ENCODE measurements around the gene SNAP25. TPM values are rescaled to one million over a fixed set of nuclear protein-coding genes. Genes with fewer than 3 reads are reported as not detected.

The SNAP25 gene
- total and polyA plus RNA-seq, 9 of the 15 experiments (the other 6 are each of a cell fraction or from before 2014, with no cell fraction given) = 0.07 TPM; not detected in 8

DNA sequence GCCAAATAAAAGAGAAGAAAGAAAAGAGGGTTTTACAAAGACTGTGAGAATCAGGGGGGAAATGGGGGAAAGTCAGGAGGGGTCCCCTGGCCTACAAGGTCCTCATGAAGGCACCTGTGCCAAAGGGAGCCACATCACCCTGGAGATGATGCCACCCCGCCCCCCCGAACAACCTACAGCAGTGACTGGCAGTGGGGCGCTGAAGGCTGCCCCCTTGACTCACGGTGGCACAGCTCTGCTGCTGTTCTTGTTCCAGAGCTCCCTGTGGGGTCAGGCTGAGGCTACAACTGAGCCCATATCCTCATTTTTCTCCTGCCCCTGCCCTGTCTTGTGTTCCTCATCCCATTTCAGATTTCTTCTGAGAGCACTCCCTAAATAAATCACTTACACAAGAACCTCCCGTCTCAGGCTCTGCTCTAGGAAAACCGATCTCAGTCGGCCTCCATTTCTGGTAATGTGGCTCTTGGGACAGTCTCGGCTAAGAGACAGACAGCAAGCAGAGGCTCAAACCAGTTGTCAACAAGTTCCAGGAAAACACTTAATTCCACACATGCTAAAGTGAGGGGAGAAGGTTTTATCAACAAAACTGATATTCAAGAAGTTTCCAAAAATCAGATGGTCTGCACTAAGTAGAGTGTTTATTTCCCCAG, 105.7 kb downstream of the SNAP25 start (continued):
- TF ChIP-seq, protein P1, sequence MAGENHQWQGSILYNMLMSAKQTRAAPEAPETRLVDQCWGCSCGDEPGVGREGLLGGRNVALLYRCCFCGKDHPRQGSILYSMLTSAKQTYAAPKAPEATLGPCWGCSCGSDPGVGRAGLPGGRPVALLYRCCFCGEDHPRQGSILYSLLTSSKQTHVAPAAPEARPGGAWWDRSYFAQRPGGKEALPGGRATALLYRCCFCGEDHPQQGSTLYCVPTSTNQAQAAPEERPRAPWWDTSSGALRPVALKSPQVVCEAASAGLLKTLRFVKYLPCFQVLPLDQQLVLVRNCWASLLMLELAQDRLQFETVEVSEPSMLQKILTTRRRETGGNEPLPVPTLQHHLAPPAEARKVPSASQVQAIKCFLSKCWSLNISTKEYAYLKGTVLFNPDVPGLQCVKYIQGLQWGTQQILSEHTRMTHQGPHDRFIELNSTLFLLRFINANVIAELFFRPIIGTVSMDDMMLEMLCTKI (IDR thresholded peaks at IDR 0.05; ENCODE audit: partially characterized antibody) = no peak
- TF ChIP-seq EP300 (IDR thresholded peaks at IDR 0.05; ENCODE audit: low read length) = no peak

DNA sequence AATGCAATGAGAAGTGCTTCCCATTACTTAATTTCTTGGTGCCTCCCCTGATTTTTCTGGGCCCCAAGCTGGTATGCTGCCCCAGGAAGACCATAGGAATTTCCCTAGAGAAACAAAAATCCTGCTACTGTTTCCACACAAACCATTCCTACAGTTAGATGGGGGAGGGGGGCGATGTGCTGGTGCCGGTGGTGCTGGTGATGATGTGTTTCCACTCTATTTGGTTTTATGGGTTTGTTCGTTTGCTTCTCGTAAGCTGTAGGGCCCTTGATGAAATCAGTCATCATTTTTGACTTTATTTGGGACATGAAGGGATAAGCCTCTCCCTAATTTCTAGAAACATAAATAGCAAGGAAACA, 110.2 kb downstream of the SNAP25 start:
- H3K4me3 ChIP-seq = peak overlapping the region; percentile 27
- H3K36me3 ChIP-seq (ENCODE audit: control insufficient read depth, insufficient read depth, low read length) = no peaks in the 10 kb centered on the region
- H3K79me2 ChIP-seq (ENCODE audit: control insufficient read depth, insufficient read depth, low read length) = no peaks in the 10 kb centered on the region
- H2AFZ ChIP-seq (ENCODE audit: low read depth, low read length) = peak overlapping the region; percentile 40; the same call in 1 of the 2 replicates
- ChIA-PET CTCF (ENCODE audit: low intra/inter-chr PET ratio) (no interaction called here), POLR2A (no interaction called here)
- no TSS peak for BruUV-seq (replicated peaks)
- FAIRE-seq (no peak), DNase-seq (ENCODE audit: extremely low read depth in 1 of 4, low spot score in 3 of 4) (no peak), ATAC-seq (no peak)
- intact Hi-C loops (cut with micrococcal nuclease) = no loop called here
- H3K9me1 ChIP-seq (ENCODE audit: control insufficient read depth, insufficient read depth, low read length) = no peaks in the 10 kb centered on the region
- TF ChIP-seq, protein P2, sequence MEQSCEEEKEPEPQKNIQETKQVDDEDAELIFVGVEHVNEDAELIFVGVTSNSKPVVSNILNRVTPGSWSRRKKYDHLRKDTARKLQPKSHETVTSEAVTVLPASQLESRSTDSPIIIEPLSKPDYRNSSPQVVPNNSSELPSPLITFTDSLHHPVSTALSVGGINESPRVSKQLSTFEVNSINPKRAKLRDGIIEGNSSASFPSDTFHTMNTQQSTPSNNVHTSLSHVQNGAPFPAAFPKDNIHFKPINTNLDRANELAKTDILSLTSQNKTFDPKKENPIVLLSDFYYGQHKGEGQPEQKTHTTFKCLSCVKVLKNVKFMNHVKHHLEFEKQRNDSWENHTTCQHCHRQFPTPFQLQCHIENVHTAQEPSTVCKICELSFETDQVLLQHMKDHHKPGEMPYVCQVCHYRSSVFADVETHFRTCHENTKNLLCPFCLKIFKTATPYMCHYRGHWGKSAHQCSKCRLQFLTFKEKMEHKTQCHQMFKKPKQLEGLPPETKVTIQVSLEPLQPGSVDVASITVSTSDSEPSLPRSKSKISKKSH (CRISPR knock-in tag; IDR thresholded peaks at IDR 0.05) = no peak
- TF ChIP-seq, protein P3, sequence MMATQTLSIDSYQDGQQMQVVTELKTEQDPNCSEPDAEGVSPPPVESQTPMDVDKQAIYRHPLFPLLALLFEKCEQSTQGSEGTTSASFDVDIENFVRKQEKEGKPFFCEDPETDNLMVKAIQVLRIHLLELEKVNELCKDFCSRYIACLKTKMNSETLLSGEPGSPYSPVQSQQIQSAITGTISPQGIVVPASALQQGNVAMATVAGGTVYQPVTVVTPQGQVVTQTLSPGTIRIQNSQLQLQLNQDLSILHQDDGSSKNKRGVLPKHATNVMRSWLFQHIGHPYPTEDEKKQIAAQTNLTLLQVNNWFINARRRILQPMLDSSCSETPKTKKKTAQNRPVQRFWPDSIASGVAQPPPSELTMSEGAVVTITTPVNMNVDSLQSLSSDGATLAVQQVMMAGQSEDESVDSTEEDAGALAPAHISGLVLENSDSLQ (IDR thresholded peaks at IDR 0.05) = no peak
- TF ChIP-seq SLC30A9 (CRISPR knock-in tag; IDR thresholded peaks at IDR 0.05) (no peak), TCF7L2 (IDR thresholded peaks at IDR 0.05; ENCODE audit: low read depth, low read length) (no peak)
- H3K27me3 ChIP-seq (ENCODE audit: control insufficient read depth in 2 of 2, insufficient read depth in 2 of 2, low read length in 2 of 2) = no peaks in the 10 kb centered on the region
- no peaks in the 10 kb centered on the region for H3K4me1 ChIP-seq (replicated peaks in 1 of 2; ENCODE audit: control insufficient read depth in 2 of 2, insufficient read depth in 2 of 2, low read length in 2 of 2)
- H3K9ac ChIP-seq (ENCODE audit: insufficient read depth in 1 of 2, low read depth in 2 of 2, low read length in 2 of 2) = no peak overlapping the region
- H3K9me3 ChIP-seq (replicated peaks; ENCODE audit: control insufficient read depth, insufficient read depth, low read depth, low read length) = no peaks in the 10 kb centered on the region
- H3K4me2 ChIP-seq (ENCODE audit: insufficient read depth, low read length) = peak overlapping the region; percentile 41; the same call in 1 of the 2 replicates
- no peaks in the 10 kb centered on the region; the same call in 1 of the 2 replicates for H4K20me1 ChIP-seq (replicated peaks; ENCODE audit: control insufficient read depth, insufficient read depth, low read length)
- 0% methylated on average over 1 of the region's 4 CpGs for WGBS (ENCODE audit: insufficient coverage, low coverage, missing lambda C conversion rate)
- in situ Hi-C loops (cut with MboI) = no loop called here
- no peak overlapping the region for H3K27ac ChIP-seq (ENCODE audit: extremely low read depth, low read depth, low read length)
